Measurements from ENCODE around the gene ANTXR2.
"Not testable (repeated sequence)": the region's sequence is repeated elsewhere in the genome, so short reads cannot be mapped to it uniquely, and the experiment has no call there.

ANTXR2 gene

GRCh38 chr4:80072744-80073472 is at the start of gene ANTXR2:
ANTXR2 (minus strand) TSS chr4:80073229; CDS start chr4:80072560, 669 bp downstream.
- H3K36me3 Mint-ChIP-seq = peaks cover 8% of the 10 kb centered on the region
- peak within 1 kb of the TSS; percentile 92 for H3K27ac Mint-ChIP-seq
- peak within 1 kb of the TSS; percentile 96 for H3K4me3 Mint-ChIP-seq
- peaks cover 82% of the 10 kb centered on the region for H3K4me1 Mint-ChIP-seq
- no peaks in the 10 kb centered on the region for H3K9me3 Mint-ChIP-seq
- no peaks in the 10 kb centered on the region for H3K27me3 Mint-ChIP-seq

DNA sequence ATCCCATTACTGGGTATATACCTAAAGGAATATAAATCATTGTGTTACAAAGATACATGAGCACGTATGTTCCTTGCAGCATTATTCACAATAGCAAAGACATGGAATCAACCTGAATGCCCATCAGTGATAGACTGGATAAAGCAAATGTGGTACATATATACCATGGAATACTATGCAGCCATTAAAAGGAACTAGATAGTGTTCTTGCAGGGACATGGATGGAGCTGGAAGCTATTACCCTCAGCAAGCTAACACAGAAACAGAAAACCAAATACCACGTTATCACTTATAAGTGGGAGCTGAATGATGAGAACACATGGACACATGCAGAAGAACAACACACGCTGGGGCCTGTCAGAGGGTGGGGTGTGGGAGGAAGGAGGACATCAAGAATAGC is 48.8 kb upstream of the ANTXR2 start:
- not testable (repeated sequence) for H3K4me3 Mint-ChIP-seq, H3K27ac Mint-ChIP-seq, H3K27me3 Mint-ChIP-seq
- peaks cover 32% of the 10 kb centered on the region for H3K4me1 Mint-ChIP-seq
- peaks cover 10% of the 10 kb centered on the region for H3K36me3 Mint-ChIP-seq
- H3K9me3 Mint-ChIP-seq = peaks cover 14% of the 10 kb centered on the region

GRCh38 chr4:80119620-80120019 is 46.6 kb upstream of the ANTXR2 start:
- H3K9me3 Mint-ChIP-seq = peaks cover 15% of the 10 kb centered on the region
- not testable (repeated sequence) for H3K4me3 Mint-ChIP-seq, H3K27me3 Mint-ChIP-seq, H3K27ac Mint-ChIP-seq
- H3K4me1 Mint-ChIP-seq = peaks cover 10% of the 10 kb centered on the region
- H3K36me3 Mint-ChIP-seq = peaks cover 12% of the 10 kb centered on the region

DNA sequence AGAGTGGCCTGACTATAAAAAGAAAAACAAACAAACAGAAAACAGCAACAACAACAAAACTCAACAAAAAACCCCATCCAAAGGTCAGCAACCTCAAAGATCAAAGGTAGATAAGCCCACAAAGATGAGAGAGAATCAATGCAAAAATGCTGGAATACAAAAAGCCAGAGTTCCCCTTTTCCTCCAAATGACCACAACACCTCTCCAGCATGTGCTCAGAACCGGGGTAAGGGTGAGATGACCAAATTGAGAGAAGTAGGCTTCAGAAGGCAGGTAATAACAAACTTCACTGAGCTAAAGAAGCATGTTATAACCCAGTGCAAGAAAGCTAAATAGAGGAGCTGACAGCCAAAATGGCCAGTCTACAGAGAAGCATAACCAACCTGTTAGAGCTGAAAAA is 43.5 kb upstream of the ANTXR2 start:
- peaks cover 12% of the 10 kb centered on the region for H3K36me3 Mint-ChIP-seq

DNA sequence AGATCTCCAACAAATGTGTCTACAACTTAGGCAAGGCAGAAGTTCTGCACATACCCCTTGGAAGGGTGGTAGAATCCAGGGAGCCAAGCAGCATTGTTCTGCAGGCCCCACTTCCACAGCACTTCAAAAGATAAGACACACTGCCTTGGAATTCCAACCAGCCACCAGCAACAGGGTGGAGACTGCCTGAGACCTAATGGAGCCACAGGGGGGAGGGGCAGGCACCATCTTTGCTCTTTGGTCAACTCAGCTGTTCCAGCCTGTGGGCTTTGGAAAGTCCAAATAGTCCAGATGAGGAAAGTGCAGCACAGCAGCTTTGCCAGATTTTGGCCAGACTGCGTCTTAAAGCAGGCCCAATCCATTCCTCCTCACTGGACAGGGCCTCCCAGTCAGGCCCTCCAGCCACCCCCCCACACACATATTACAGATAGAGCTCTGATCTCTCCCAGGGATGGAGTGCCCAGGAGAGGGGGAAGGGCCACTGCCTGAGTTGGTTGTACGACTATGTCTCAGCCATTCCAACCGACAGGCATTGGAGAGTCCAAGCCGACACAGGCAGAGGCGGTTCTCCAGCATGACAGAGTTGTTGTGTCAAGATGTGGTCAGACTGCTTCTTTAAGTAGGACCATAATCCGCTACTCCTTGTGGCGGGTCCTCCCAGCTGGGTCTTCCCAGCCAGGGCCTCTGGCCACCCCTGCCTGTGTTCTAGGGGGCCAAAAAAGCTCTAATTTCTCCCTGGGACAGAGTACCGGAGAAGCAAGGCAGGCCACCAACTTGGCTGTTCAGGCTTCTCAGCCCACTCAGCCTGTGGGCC is 42.5 kb upstream of the ANTXR2 start:
- Mint-ChIP-seq H3K4me1 (no peaks in the 10 kb centered on the region), H3K36me3 (peaks cover 12% of the 10 kb centered on the region), H3K9me3 (peaks cover 15% of the 10 kb centered on the region)

More for the DNA sequence above, 43.5 kb upstream of the ANTXR2 start:
- no peak overlapping the region for H3K4me3 Mint-ChIP-seq
- no peaks in the 10 kb centered on the region for H3K27me3 Mint-ChIP-seq
- H3K27ac Mint-ChIP-seq = no peak overlapping the region
- H3K9me3 Mint-ChIP-seq = peaks cover 15% of the 10 kb centered on the region
- no peaks in the 10 kb centered on the region for H3K4me1 Mint-ChIP-seq

DNA sequence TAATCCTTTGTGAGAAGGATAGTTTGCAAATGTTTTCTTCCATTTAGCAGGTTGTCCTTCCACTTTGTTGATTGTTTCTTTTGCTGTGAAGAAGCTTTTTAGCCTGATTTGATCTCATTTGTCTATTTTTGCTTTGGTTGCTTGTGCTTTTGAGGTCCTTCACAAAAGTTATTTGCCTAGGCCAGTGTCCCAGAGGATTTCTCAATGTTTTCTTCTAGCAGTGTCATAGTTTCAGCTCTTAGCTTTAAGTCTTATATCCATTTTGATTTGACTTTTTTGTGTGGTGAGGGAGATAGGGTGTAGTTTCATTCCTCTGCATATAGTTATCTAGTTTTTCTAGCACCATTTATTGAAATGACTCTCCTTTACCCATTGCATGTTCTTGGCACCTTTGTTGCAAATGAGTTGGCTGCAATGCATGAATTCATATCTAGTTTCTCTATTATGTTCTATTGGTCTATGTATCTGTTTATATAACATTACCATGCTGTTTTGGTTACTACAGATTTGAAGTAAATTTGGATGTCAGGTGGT is 41.8 kb upstream of the ANTXR2 start:
- H3K4me3 Mint-ChIP-seq = no peak overlapping the region
- peaks cover 12% of the 10 kb centered on the region for H3K36me3 Mint-ChIP-seq
- H3K9me3 Mint-ChIP-seq = peaks cover 15% of the 10 kb centered on the region
- no peaks in the 10 kb centered on the region for H3K27me3 Mint-ChIP-seq
- H3K27ac Mint-ChIP-seq = no peak overlapping the region
- no peaks in the 10 kb centered on the region for H3K4me1 Mint-ChIP-seq

More for the DNA sequence above, 42.5 kb upstream of the ANTXR2 start:
- H3K27me3 Mint-ChIP-seq = no peaks in the 10 kb centered on the region
- no peak overlapping the region for H3K27ac Mint-ChIP-seq
- no peak overlapping the region for H3K4me3 Mint-ChIP-seq

DNA sequence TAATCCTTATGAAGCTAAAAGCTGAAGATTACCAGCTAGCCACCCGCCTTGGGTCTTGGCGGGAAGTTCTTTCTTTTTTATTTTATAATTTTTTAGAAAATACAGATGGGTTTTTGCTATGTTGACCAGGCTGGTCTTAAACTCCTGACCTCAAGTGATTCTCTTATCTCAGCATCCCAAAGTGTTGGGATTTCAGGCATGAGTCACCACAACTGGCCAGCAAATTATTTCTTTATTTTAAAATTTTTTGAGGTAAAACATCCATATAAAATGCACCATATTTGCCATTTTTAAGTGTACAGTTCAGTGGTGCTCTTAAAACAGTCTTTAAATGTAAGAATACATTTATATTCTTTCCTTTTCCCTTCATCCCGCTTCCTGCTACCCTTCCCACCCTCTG is 40.6 kb upstream of the ANTXR2 start:
- H3K27ac Mint-ChIP-seq = no peak overlapping the region
- peaks cover 15% of the 10 kb centered on the region for H3K9me3 Mint-ChIP-seq
- no peak overlapping the region for H3K4me3 Mint-ChIP-seq

GRCh38 chr4:80112236-80112635 is 39.2 kb upstream of the ANTXR2 start:
- Mint-ChIP-seq H3K36me3 (peaks cover 5% of the 10 kb centered on the region), H3K4me3 (no peak overlapping the region), H3K27ac (no peak overlapping the region), H3K9me3 (peaks cover 15% of the 10 kb centered on the region), H3K27me3 (no peaks in the 10 kb centered on the region), H3K4me1 (no peaks in the 10 kb centered on the region)

More for the DNA sequence above, 40.6 kb upstream of the ANTXR2 start:
- Mint-ChIP-seq H3K27me3 (no peaks in the 10 kb centered on the region), H3K36me3 (peaks cover 12% of the 10 kb centered on the region), H3K4me1 (no peaks in the 10 kb centered on the region)

- Mint-ChIP-seq H3K9me3 (peaks cover 20% of the 10 kb centered on the region), H3K4me3 (no peak overlapping the region), H3K27ac (no peak overlapping the region), H3K36me3 (peaks cover 5% of the 10 kb centered on the region), H3K27me3 (no peaks in the 10 kb centered on the region), H3K4me1 (no peaks in the 10 kb centered on the region)
Observed at GRCh38 chr4:80111276-80111675, 38.2 kb upstream of the ANTXR2 start.

DNA sequence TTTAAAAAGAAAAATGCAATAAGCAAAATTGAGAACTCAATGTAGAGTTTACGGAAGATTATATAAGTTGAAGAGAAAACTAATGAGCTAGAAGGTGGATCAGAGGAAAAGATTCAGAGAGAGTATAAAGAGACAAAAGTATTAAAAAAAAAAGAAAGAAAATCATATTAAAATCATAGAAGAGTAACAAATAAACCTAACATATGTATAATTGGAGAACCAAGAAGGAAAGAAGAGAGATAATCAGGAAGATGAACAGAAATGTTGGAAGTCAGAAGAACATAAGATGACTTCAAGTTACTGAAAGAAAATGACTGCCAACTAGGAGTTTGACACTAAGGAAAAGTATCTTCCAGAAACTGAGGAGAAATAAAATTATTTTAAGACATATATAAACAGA is 34.3 kb upstream of the ANTXR2 start:
- H3K4me3 Mint-ChIP-seq = no peak overlapping the region
- H3K9me3 Mint-ChIP-seq = peaks cover 21% of the 10 kb centered on the region
- H3K4me1 Mint-ChIP-seq = no peaks in the 10 kb centered on the region
- H3K36me3 Mint-ChIP-seq = peaks cover 5% of the 10 kb centered on the region
- no peaks in the 10 kb centered on the region for H3K27me3 Mint-ChIP-seq
- no peak overlapping the region for H3K27ac Mint-ChIP-seq

GRCh38 chr4:80104927-80105326 is 31.9 kb upstream of the ANTXR2 start:
- Mint-ChIP-seq H3K27me3 (no peaks in the 10 kb centered on the region), H3K4me3 (no peak overlapping the region), H3K36me3 (peaks cover 5% of the 10 kb centered on the region), H3K27ac (no peak overlapping the region), H3K4me1 (peaks cover 10% of the 10 kb centered on the region), H3K9me3 (peaks cover 21% of the 10 kb centered on the region)

GRCh38 chr4:80103629-80104028 is 30.6 kb upstream of the ANTXR2 start:
- peaks cover 21% of the 10 kb centered on the region for H3K9me3 Mint-ChIP-seq
- no peaks in the 10 kb centered on the region for H3K27me3 Mint-ChIP-seq
- H3K4me1 Mint-ChIP-seq = peaks cover 10% of the 10 kb centered on the region
- no peak overlapping the region for H3K27ac Mint-ChIP-seq
- no peak overlapping the region for H3K4me3 Mint-ChIP-seq
- H3K36me3 Mint-ChIP-seq = peaks cover 5% of the 10 kb centered on the region

DNA sequence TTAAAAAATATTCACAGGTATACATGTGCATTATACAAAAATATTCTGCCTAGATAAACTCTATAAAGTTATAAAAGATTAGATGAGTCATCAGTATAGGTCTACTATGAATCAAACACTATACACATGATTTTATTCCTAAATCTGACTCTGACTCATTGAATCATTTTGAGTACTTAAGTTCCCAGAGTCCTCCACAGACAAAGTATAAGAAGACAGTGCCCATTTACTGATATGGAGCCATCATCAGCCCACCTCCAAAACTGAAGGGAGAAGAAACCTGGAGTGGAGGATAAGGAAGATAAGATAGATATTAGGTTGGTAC is 28.7 kb upstream of the ANTXR2 start:
- peaks cover 6% of the 10 kb centered on the region for H3K9me3 Mint-ChIP-seq
- H3K36me3 Mint-ChIP-seq = peaks cover 3% of the 10 kb centered on the region
- H3K27ac Mint-ChIP-seq = peak overlapping the region; percentile 2

GRCh38 chr4:80101071-80101791 is 28.2 kb upstream of the ANTXR2 start:
- Mint-ChIP-seq H3K27me3 (no peaks in the 10 kb centered on the region), H3K36me3 (no peaks in the 10 kb centered on the region), H3K4me3 (no peak overlapping the region), H3K4me1 (peaks cover 10% of the 10 kb centered on the region), H3K27ac (peak overlapping the region; percentile 2), H3K9me3 (peaks cover under 1% of the 10 kb centered on the region)

More for the DNA sequence above, 28.7 kb upstream of the ANTXR2 start:
- Mint-ChIP-seq H3K4me3 (no peak overlapping the region), H3K27me3 (no peaks in the 10 kb centered on the region), H3K4me1 (peaks cover 10% of the 10 kb centered on the region)

DNA sequence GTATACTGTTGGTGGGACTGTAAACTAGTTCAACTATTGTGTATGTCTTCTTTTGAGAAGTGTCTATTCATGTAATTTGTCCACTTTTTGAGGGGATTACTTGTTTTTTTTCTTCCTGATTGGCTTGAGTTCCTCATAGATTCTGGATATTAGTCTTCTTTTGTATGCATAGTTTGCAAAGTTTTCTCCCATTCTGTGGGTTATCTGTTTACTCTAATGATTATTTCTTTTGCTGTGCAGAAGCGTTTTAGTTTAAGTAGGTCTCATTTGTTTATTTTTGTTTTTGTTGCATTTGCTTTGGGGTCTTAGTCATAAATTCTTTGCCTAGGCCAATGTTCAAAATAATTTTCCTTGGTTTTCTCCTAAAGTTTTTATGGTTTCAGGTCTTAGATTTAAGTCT is 26.6 kb upstream of the ANTXR2 start:
- no peak overlapping the region for H3K27ac Mint-ChIP-seq
- no peaks in the 10 kb centered on the region for H3K36me3 Mint-ChIP-seq
- H3K4me1 Mint-ChIP-seq = peaks cover 10% of the 10 kb centered on the region
- peaks cover 1% of the 10 kb centered on the region for H3K27me3 Mint-ChIP-seq
- H3K4me3 Mint-ChIP-seq = no peak overlapping the region
- H3K9me3 Mint-ChIP-seq = no peaks in the 10 kb centered on the region
